Stimulated activated CD4-positive, alpha-beta T cell treated with anti-CD3 and anti-CD28 coated beads, Interleukin-1b, Interleukin-23, amount 100 ng/mL, for 24 hours (primary cell): Measurements from ENCODE around the gene PCDHB6.
"Not testable (repeated sequence)": the region's sequence is repeated elsewhere in the genome, so short reads cannot be mapped to it uniquely, and the experiment has no call there.

Experiments used
- DNase-seq, 4 experiments: peaks; one replicate each; pipeline ENCODE4 v3.0.0-alpha.2; 2020; ENCODE audit warnings: low read depth in 4 of 4, low spot score in 1 of 4

PCDHB6 gene

DNA sequence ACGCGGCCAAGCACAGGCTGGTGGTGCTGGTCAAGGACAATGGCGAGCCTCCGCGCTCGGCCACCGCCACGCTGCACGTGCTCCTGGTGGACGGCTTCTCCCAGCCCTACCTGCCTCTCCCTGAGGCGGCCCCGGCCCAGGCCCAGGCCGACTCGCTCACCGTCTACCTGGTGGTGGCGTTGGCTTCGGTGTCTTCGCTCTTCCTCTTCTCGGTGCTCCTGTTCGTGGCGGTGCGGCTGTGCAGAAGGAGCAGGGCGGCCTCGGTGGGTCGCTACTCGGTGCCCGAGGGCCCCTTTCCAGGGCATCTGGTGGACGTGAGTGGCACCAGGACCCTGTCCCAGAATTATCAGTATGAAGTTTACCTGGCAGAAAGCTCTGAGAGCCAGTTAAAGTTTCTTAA is 8.0 kb downstream of the PCDHB6 start:
- DNase-seq: not testable (repeated sequence)

DNA sequence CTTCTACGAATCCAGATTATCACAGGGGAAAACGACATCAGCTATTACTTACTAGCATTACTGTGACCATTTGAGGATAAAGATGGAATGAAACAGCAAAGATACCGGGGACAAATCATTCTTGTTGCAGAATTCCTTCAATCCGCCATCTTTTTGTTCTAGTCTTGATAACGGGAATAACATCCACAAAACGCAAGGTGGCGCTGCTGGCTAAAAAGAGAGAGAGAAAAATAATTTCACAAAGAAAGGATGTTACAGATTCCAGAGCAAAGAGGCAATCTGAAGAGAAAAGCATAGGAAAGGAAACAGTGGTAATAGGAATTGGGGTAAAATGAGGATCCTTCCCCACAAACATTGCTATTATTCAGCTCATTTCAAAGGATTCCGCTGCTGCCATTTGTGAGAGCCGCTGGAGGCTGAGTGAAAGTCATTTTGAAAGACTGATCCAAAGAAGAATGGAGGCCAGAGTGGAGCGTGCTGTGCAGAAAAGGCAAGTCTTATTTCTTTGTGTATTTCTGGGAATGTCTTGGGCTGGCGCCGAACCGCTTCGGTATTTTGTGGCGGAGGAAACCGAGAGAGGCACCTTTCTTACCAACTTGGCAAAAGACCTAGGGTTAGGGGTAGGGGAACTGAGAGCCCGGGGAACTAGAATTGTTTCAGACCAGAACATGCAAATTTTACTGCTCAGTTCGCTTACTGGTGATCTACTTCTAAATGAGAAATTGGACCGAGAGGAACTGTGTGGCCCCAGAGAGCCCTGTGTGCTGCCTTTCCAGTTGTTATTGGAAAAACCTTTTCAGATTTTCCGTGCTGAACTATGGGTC is 22.7 kb downstream of the PCDHB6 start, which contains the start of gene PCDHB7:
Gene PCDHB7 (plus strand): TSS at position 264 of the 824 bp plus-strand sequence. CDS start 192 bp downstream, at position 456.
- no peak for DNase-seq

- not testable (repeated sequence) for DNase-seq
Observed at GRCh38 chr5:141174291-141175104, 24.6 kb downstream of the PCDHB6 start.

- DNase-seq: no peak
Observed at GRCh38 chr5:141175933-141176332, 26.1 kb downstream of the PCDHB6 start.

- not testable (repeated sequence) for DNase-seq
Observed at GRCh38 chr5:141177577-141178191, 27.8 kb downstream of the PCDHB6 start, which contains the start of gene PCDHB8. Gene PCDHB8 (plus strand): TSS chr5:141177790. CDS start chr5:141178035, 245 bp downstream.

- DNase-seq: not testable (repeated sequence)
Observed at GRCh38 chr5:141179371-141179770, 29.5 kb downstream of the PCDHB6 start.

- not testable (repeated sequence) for DNase-seq
Observed at GRCh38 chr5:141179876-141180275, 30.0 kb downstream of the PCDHB6 start.

GRCh38 chr5:141180313-141180712 is 30.5 kb downstream of the PCDHB6 start:
- no peak for DNase-seq

- DNase-seq: no peak
Observed at GRCh38 chr5:141182248-141182647, 32.4 kb downstream of the PCDHB6 start, which contains the start of gene PCDHB16. Gene PCDHB16 (plus strand): TSS chr5:141182387. CDS start chr5:141182560, 173 bp downstream.

- not testable (repeated sequence) for DNase-seq
Observed at GRCh38 chr5:141184117-141184855, 34.4 kb downstream of the PCDHB6 start.

DNA sequence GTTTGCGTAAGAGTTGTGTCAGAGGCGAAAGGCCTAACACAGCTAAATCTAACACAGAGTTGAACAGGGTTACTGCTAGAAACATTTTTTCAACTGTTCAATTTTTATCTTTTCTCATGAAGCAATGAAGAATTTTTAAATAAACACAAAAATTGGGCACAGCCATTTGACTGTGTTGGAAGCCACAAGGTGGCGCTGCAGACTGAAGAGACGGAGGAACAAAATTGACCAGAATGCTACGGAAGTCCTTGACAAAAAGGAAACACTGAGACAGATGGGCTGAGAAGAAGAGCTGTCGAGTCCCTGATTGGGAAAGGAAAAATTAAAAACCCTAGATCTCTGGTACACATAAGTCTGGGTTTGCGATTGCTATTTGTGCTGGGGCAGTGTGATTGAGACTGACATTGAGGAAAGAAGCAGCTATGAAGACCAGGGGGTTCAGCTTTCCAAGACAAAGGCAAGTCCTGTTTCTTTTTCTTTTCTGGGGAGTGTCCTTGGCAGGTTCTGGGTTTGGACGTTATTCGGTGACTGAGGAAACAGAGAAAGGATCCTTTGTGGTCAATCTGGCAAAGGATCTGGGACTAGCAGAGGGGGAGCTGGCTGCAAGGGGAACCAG is 37.1 kb downstream of the PCDHB6 start, which contains the start of gene PCDHB9:
Gene PCDHB9 (plus strand): TSS at position 265 of the 616 bp plus-strand sequence. CDS start 158 bp downstream, at position 423.
- DNase-seq: no peak

- DNase-seq: not testable (repeated sequence)
Observed at GRCh38 chr5:141188682-141189081, 38.8 kb downstream of the PCDHB6 start.

DNA sequence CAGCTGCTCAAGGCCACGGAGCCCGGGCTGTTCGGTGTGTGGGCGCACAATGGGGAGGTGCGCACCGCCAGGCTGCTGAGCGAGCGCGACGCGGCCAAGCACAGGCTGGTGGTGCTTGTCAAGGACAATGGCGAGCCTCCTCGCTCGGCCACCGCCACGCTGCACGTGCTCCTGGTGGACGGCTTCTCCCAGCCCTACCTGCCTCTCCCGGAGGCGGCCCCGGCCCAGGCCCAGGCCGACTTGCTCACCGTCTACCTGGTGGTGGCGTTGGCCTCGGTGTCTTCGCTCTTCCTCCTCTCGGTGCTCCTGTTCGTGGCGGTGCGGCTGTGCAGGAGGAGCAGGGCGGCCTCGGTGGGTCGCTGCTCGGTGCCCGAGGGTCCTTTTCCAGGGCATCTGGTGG is 39.3 kb downstream of the PCDHB6 start:
- DNase-seq: not testable (repeated sequence)

DNA sequence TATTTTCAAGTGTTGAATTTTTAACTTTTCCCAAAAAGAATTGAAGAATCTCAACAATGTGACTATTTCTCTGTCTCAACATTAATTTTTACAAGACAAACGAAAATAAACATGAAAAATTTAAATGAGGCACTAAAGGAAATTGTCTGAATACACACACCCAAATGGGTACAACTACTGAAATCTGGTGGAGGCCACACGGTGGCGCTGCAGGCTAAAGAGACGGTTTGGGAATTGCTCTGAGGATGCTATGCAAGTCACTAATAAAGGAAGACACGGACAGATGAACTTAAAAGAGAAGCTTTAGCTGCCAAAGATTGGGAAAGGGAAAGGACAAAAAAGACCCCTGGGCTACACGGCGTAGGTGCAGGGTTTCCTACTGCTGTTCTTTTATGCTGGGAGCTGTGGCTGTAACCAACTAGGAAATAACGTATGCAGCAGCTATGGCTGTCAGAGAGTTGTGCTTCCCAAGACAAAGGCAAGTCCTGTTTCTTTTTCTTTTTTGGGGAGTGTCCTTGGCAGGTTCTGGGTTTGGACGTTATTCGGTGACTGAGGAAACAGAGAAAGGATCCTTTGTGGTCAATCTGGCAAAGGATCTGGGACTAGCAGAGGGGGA is 42.4 kb downstream of the PCDHB6 start, which contains the start of gene PCDHB10:
Gene PCDHB10 (plus strand): TSS at position 244 of the 616 bp plus-strand sequence. CDS start 200 bp downstream, at position 444.
- no peak for DNase-seq

DNA sequence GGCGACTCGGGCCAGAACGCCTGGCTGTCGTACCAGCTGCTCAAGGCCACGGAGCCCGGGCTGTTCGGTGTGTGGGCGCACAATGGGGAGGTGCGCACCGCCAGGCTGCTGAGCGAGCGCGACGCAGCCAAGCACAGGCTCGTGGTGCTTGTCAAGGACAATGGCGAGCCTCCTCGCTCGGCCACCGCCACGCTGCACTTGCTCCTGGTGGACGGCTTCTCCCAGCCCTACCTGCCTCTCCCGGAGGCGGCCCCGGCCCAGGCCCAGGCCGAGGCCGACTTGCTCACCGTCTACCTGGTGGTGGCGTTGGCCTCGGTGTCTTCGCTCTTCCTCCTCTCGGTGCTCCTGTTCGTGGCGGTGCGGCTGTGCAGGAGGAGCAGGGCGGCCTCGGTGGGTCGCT is 44.5 kb downstream of the PCDHB6 start:
- DNase-seq: not testable (repeated sequence)

DNA sequence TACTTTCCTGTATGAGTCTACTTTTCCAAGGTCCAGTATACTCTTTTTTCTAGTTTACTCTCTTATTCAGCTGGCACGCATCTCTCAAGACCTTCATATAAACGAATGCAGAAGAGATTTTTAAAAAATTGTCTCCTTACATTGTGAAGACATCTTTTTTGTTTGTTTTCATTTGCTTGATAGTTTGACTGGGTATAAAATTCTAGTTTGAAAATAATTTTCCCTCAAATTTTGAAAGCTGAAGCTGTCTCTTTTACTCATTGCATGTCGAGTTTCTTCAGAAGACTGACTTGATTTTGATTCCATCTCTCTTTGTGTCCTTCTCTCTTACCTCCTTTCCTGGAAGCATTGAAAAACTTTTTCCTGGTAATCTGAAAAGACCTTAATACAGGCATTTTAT is 46.5 kb downstream of the PCDHB6 start:
- no peak for DNase-seq

- DNase-seq: no peak
Observed at GRCh38 chr5:141199359-141200235, 49.7 kb downstream of the PCDHB6 start, which contains the start of gene PCDHB11. Gene PCDHB11 (plus strand): TSS chr5:141199627. CDS start chr5:141199775, 148 bp downstream.

DNA sequence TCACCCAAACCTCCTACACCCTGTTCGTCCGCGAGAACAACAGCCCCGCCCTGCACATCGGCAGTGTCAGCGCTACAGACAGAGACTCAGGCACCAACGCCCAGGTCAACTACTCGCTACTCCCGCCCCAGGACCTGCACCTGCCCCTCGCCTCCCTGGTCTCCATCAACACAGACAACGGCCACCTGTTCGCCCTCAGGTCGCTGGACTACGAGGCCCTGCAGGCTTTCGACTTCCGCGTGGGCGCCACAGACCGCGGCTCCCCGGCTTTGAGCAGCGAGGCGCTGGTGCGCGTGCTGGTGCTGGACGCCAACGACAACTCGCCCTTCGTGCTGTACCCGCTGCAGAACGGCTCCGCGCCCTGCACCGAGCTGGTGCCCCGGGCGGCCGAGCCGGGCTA is 51.3 kb downstream of the PCDHB6 start:
- not testable (repeated sequence) for DNase-seq
